Measurements from ENCODE around the gene ERBB4.

GRCh38 chr2:211611061-211611518, 927.5 kb downstream of the ERBB4 start:
- TF ChIP-seq, protein P1, sequence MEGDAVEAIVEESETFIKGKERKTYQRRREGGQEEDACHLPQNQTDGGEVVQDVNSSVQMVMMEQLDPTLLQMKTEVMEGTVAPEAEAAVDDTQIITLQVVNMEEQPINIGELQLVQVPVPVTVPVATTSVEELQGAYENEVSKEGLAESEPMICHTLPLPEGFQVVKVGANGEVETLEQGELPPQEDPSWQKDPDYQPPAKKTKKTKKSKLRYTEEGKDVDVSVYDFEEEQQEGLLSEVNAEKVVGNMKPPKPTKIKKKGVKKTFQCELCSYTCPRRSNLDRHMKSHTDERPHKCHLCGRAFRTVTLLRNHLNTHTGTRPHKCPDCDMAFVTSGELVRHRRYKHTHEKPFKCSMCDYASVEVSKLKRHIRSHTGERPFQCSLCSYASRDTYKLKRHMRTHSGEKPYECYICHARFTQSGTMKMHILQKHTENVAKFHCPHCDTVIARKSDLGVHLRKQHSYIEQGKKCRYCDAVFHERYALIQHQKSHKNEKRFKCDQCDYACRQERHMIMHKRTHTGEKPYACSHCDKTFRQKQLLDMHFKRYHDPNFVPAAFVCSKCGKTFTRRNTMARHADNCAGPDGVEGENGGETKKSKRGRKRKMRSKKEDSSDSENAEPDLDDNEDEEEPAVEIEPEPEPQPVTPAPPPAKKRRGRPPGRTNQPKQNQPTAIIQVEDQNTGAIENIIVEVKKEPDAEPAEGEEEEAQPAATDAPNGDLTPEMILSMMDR (IDR thresholded peaks at IDR 0.05) = no peak
- no peak for TF ChIP-seq ZFX (IDR thresholded peaks at IDR 0.05; ENCODE audit: borderline replicate concordance)

Measured in 22Rv1 (cell line).